ENCODE results near the gene IDH3B. TPM values are rescaled to one million over a fixed set of nuclear protein-coding genes. Genes with fewer than 3 reads are reported as not detected.

The IDH3B gene
- total RNA-seq, 6 experiments from 2014 or later: 37.6 to 78.1 (median 43.6) TPM

DNA sequence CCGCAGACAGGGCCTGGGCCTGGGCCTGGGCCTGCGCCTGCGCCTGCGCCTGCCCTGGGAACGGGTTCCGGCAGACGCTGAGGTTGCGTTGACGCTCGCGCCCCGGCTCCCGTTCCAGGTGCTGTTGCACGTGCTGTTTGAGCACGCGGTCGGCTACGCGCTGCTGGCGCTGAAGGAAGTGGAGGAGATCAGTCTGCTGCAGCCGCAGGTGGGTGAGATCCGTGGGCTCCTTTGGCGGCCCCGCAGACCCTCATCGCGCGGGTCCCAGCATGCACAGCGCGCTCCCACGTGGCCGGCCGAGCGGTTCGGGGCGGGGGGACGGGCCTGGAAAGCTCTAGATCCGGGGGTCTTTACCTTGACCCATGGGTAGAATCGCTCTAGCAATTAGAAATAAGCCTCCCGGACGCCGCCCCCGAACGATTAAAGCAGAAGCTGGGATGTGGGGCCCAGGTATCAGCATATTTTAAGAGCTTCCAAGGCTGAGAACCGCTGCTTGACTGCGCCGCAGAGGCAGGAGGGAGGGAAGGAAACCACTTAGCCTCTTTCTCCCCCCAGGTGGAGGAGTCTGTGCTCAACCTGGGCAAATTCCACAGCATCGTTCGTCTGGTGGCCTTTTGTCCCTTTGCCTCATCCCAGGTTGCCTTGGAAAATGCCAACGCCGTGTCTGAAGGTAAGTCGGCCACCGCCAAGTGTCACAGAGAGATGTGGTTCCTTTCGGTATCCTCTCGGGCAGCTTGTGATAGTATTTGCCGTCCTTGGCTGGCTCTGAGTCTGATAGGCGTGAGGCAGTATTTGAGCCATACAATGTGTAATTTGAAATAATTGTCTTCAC, 11.1 kb downstream of the IDH3B start:
- Histone ChIP-seq H3K36me3 (peaks cover 9 to 40% (median 28%) of the 10 kb centered on the region in 4 donors), H3K4me1 (peaks cover 0 to 17% (median 5%) of the 10 kb centered on the region in 4 donors), H3K27ac (peak overlapping the region; percentile 53 to 72 (median 69)), H3K27me3 (no peaks in the 10 kb centered on the region), H3K4me3 (peak overlapping the region; percentile 91 to 99 (median 92)), H3K9me3 (no peaks in the 10 kb centered on the region)
- DNase-seq: no peak
- intact Hi-C loops (cut with DNase I): no loop called here
- TF ChIP-seq, protein P1, sequence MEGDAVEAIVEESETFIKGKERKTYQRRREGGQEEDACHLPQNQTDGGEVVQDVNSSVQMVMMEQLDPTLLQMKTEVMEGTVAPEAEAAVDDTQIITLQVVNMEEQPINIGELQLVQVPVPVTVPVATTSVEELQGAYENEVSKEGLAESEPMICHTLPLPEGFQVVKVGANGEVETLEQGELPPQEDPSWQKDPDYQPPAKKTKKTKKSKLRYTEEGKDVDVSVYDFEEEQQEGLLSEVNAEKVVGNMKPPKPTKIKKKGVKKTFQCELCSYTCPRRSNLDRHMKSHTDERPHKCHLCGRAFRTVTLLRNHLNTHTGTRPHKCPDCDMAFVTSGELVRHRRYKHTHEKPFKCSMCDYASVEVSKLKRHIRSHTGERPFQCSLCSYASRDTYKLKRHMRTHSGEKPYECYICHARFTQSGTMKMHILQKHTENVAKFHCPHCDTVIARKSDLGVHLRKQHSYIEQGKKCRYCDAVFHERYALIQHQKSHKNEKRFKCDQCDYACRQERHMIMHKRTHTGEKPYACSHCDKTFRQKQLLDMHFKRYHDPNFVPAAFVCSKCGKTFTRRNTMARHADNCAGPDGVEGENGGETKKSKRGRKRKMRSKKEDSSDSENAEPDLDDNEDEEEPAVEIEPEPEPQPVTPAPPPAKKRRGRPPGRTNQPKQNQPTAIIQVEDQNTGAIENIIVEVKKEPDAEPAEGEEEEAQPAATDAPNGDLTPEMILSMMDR (IDR thresholded peaks at IDR 0.05): no peak
- peak; percentile 57 for TF ChIP-seq POLR2A (IDR thresholded peaks at IDR 0.05)
- WGBS (ENCODE audit: insufficient coverage, low coverage, low lambda C conversion rate, missing lambda C conversion rate): 0% methylated on average over 9 of the region's 56 CpGs
- peak; percentile 48 to 61 (median 58) for ATAC-seq

DNA sequence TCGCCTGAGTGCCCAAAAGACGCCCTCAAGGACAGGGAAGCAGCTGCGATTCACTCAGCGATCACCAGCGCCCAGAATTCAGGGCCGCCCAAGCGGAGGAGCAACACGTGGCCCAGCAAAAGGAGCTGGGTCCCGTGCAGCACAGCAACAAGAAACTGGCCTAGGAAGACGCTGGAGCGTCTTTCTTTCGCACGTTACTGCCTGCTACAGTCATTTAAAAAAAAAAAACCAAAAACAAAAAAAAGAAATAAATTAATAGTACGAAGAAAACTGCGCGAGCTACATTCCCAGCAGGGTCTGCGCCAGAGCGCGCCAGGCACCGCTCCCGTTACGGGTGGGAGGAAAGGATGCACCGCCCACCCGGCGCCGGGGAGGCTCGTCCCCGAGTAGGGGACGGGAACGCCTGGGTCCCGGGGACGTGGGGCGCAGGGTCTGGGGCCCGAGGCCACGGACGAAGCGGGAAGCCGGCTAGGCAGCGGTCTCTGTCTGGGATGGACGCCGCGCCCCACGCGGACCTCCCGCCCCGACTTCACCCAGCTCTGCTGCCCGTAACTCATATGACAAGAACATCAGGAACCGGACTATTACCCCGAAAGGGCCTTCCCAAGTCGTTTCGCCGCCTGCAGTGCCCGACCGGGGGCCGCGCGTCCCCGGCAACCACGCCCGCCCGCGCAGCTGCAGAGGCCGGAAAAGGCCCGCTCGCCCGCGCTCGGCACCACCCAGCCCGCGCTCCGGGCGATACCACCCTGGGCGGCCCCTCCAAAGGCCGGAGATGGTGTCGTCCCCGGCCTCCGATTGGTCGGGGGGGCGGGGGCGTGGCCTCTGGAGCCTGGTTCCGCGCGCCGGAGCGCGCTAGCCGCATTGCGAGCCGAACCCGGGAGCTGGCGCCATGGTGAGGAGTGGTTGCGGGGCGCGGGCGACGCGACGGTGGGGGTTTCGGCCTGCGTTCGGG, 12.0 kb downstream of the IDH3B start, which contains the start of gene NOP56:
Gene NOP56, plus strand, starts transcription at position 861 of the 952 bp plus-strand sequence. Its CDS starts 29 bp downstream, at position 890.
- Histone ChIP-seq H3K4me1 (peaks cover 0 to 17% (median 5%) of the 10 kb centered on the region in 4 donors), H3K36me3 (peaks cover 9 to 31% (median 23%) of the 10 kb centered on the region in 4 donors), H3K4me3 (peak within 1 kb of the TSS; percentile 91 to 99 (median 92)), H3K27ac (peak within 1 kb of the TSS; percentile 69 to 77 (median 72)), H3K27me3 (no peaks in the 10 kb centered on the region), H3K9me3 (no peaks in the 10 kb centered on the region)
- intact Hi-C loops (cut with DNase I): no loop called here
- under 1% methylated on average over 47 of the region's 101 CpGs for WGBS (ENCODE audit: insufficient coverage, low coverage, low lambda C conversion rate, missing lambda C conversion rate)
- DNase-seq: peak; percentile 92 to 93 (median 92)
- peak; percentile 97 to 99 (median 98) for ATAC-seq
- TF ChIP-seq, protein P1 (IDR thresholded peaks at IDR 0.05): no peak
- peak; percentile 94 for TF ChIP-seq POLR2A (IDR thresholded peaks at IDR 0.05)

DNA sequence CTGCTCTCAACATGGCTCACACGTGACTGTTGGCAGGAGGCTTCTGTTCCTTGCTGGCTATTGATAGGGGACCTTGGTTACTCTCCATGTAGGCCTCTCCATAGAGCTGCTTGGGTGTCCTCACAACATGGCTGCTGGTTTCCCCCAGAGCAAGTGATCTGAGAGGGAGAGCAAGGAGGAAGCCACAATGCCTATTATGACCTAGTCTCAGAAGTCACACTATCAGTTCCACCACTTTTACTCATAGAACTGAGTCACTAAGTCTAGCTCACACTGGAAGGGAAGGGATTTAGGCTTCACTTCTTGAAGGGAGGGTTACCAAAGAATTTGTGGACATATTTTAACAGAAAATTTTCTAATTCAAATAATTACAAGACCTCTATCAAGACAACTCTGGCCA, 20.3 kb downstream of the IDH3B start:
- intact Hi-C loops (cut with DNase I): loop anchor here in 1 of 2 donors (10.0 kb wide), 1 partner anchor 109 kb away; the partner anchor contains the start of gene TMC2
- H3K9me3 ChIP-seq: no peaks in the 10 kb centered on the region
- DNase-seq (no peak), ATAC-seq (no peak)
- no peaks in the 10 kb centered on the region for H3K4me1 ChIP-seq
- no peak overlapping the region for H3K4me3 ChIP-seq
- WGBS (ENCODE audit: insufficient coverage, low coverage, low lambda C conversion rate, missing lambda C conversion rate): 80% methylated on average over 1 of the region's 1 CpG
- H3K27me3 ChIP-seq: no peaks in the 10 kb centered on the region
- no peaks in the 10 kb centered on the region for H3K36me3 ChIP-seq
- TF ChIP-seq POLR2A (IDR thresholded peaks at IDR 0.05): no peak
- TF ChIP-seq, protein P1 (IDR thresholded peaks at IDR 0.05): no peak
- H3K27ac ChIP-seq: no peak overlapping the region

DNA sequence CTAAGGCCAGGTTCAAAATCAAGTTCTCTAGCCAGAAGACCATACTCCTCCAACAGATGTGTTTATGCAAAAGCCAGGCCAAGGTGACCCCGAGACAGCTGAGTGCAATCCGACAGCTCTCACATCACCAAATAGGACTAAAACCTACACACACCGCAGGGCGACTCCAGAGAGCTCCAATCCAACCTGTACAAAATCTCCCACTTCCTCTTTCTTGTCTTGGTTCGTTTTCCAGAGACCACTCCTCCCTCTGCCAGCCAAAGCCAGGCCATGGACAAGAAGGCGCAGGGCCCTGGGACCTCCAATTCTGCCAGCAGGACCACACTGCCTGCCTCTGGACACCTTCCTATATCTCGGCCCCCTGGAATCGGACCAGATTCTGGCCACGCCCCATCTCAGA, 23.1 kb downstream of the IDH3B start:
- Histone ChIP-seq H3K36me3 (no peaks in the 10 kb centered on the region), H3K4me1 (no peaks in the 10 kb centered on the region), H3K27me3 (no peaks in the 10 kb centered on the region), H3K27ac (no peak overlapping the region), H3K4me3 (no peak overlapping the region), H3K9me3 (no peaks in the 10 kb centered on the region)
- ATAC-seq (no peak), DNase-seq (no peak)
- intact Hi-C loops (cut with DNase I): loop anchor here in 1 of 2 donors (10.0 kb wide), 1 partner anchor 106 kb away; the partner anchor contains the start of gene TMC2
- WGBS (ENCODE audit: insufficient coverage, low coverage, low lambda C conversion rate, missing lambda C conversion rate): 75% methylated on average over 6 of the region's 9 CpGs
- no peak for TF ChIP-seq POLR2A (IDR thresholded peaks at IDR 0.05)
- TF ChIP-seq, protein P1 (IDR thresholded peaks at IDR 0.05): no peak
